Loucy (cell line): ENCODE data around the gene ELP2.

Source experiments
- EZH2phosphoT487 ChIP-seq: fragments of 200-600 bp; IDR thresholded peaks from 2 replicates; pipeline ENCODE4 v1.6.1; 2018; ENCODE audit warnings: antibody characterized with exemption, mild to moderate bottlenecking, moderate library complexity, borderline replicate concordance
- TF ChIP-seq, protein P1 (sequence below): fragments of 200-600 bp; sonication (generic); conservative IDR thresholded peaks from 2 replicates; pipeline ENCODE4 v1.5.1; 2014; ENCODE audit warnings: mild to moderate bottlenecking, antibody characterized with exemption, low read length

GRCh38 chr18:36201765-36202164 is 72.1 kb downstream of the ELP2 start:
- TF ChIP-seq, protein P1, sequence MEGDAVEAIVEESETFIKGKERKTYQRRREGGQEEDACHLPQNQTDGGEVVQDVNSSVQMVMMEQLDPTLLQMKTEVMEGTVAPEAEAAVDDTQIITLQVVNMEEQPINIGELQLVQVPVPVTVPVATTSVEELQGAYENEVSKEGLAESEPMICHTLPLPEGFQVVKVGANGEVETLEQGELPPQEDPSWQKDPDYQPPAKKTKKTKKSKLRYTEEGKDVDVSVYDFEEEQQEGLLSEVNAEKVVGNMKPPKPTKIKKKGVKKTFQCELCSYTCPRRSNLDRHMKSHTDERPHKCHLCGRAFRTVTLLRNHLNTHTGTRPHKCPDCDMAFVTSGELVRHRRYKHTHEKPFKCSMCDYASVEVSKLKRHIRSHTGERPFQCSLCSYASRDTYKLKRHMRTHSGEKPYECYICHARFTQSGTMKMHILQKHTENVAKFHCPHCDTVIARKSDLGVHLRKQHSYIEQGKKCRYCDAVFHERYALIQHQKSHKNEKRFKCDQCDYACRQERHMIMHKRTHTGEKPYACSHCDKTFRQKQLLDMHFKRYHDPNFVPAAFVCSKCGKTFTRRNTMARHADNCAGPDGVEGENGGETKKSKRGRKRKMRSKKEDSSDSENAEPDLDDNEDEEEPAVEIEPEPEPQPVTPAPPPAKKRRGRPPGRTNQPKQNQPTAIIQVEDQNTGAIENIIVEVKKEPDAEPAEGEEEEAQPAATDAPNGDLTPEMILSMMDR: no peak
- no peak for TF ChIP-seq EZH2phosphoT487
